ENCODE data around the gene TMEM205.

GRCh38 chr19:11321191-11322126 is 24.6 kb downstream of the TMEM205 start:
- TF ChIP-seq CTCF (IDR thresholded peaks at IDR 0.05), result peak in 1 of 6 experiments; percentile 41
- TF ChIP-seq POLR2A (IDR thresholded peaks at IDR 0.05), result no peak
